H9 (cell line): ENCODE data around the gene ADGRA1. TPM values are rescaled to one million over a fixed set of nuclear protein-coding genes. Genes with fewer than 3 reads are reported as not detected.

Source experiments
- DNase-seq: peaks from one replicate; pipeline ENCODE4 v3.0.0-alpha.2; 2017
- H2AFZ ChIP-seq: one replicate; pipeline ENCODE4 v1.6.1; 2013; ENCODE audit warnings: mild to moderate bottlenecking, low read length, control low read depth, moderate library complexity
- H2AK5ac ChIP-seq: 2 replicates; pipeline ENCODE4 v1.6.1; 2013; ENCODE audit warnings: low read length, control low read depth, mixed read lengths; ENCODE audit not compliant: insufficient read length
- H2BK120ac ChIP-seq: one replicate; pipeline ENCODE4 v1.6.1; 2013; ENCODE audit warnings: low read depth, mild to moderate bottlenecking, low read length, control low read depth, inconsistent platforms; ENCODE audit not compliant: poor library complexity, severe bottlenecking
- H2BK12ac ChIP-seq: 2 replicates; pipeline ENCODE4 v1.6.1; 2013; ENCODE audit warnings: low read length, control low read depth, mixed read lengths, low read depth; ENCODE audit not compliant: insufficient read length
- H2BK15ac ChIP-seq: 2 replicates; pipeline ENCODE4 v1.6.1; 2013; ENCODE audit warnings: low read depth, low read length, control low read depth
- H2BK20ac ChIP-seq: one replicate; pipeline ENCODE4 v1.6.1; 2013; ENCODE audit warnings: low read depth, mild to moderate bottlenecking, low read length, control low read depth, inconsistent platforms; ENCODE audit not compliant: poor library complexity, severe bottlenecking
- H2BK5ac ChIP-seq: 2 replicates; pipeline ENCODE4 v1.6.1; 2013; ENCODE audit warnings: low read length, control low read depth, mixed read lengths; ENCODE audit not compliant: insufficient read length
- H3K14ac ChIP-seq: 2 replicates; pipeline ENCODE4 v1.6.1; 2013; ENCODE audit warnings: low read length, control low read depth; ENCODE audit not compliant: insufficient read depth
- H3K18ac ChIP-seq: 2 replicates; pipeline ENCODE4 v1.6.1; 2013; ENCODE audit warnings: low read depth, mild to moderate bottlenecking, mixed read lengths, low read length, control low read depth; ENCODE audit not compliant: insufficient read length
- H3K23ac ChIP-seq: 2 replicates; pipeline ENCODE4 v1.6.1; 2013; ENCODE audit warnings: low read length, control low read depth, mixed read lengths, low read depth; ENCODE audit not compliant: insufficient read length
- H3K23me2 ChIP-seq: 2 replicates; pipeline ENCODE4 v1.6.1; 2013; ENCODE audit warnings: low read depth, mild to moderate bottlenecking, mixed read lengths, low read length, control low read depth; ENCODE audit not compliant: insufficient read length, poor library complexity, severe bottlenecking
- H3K27ac ChIP-seq: 2 replicates; pipeline ENCODE4 v1.5.1; 2013; ENCODE audit warnings: low read length, control low read depth, mixed read lengths, low read depth; ENCODE audit not compliant: insufficient read length
- H3K27me3 ChIP-seq: 2 replicates; pipeline ENCODE4 v1.6.1; 2013; ENCODE audit warnings: low read length, control low read depth, inconsistent platforms; ENCODE audit not compliant: insufficient read depth
- H3K4ac ChIP-seq: 2 replicates; pipeline ENCODE4 v1.6.1; 2013; ENCODE audit warnings: low read depth, mild to moderate bottlenecking, control low read depth, inconsistent platforms, low read length, moderate library complexity
- H3K4me1 ChIP-seq: 2 replicates; pipeline ENCODE4 v1.6.1; 2013; ENCODE audit warnings: low read length, control low read depth, inconsistent platforms; ENCODE audit not compliant: insufficient read depth
- H3K4me2 ChIP-seq: 2 replicates; pipeline ENCODE4 v1.6.1; 2013; ENCODE audit warnings: low read length, control low read depth, mixed read lengths; ENCODE audit not compliant: insufficient read length, insufficient read depth
- H3K56ac ChIP-seq: 2 replicates; pipeline ENCODE4 v1.6.1; 2013; ENCODE audit warnings: low read depth, mild to moderate bottlenecking, mixed read lengths, low read length, control low read depth; ENCODE audit not compliant: insufficient read length
- H3K79me1 ChIP-seq: 2 replicates; pipeline ENCODE4 v1.6.1; 2013; ENCODE audit warnings: low read depth, mild to moderate bottlenecking, moderate library complexity, low read length, control low read depth, inconsistent platforms; ENCODE audit not compliant: insufficient read depth, poor library complexity, severe bottlenecking
- H3K79me2 ChIP-seq: 2 replicates; pipeline ENCODE4 v1.6.1; 2013; ENCODE audit warnings: low read length, control low read depth, inconsistent platforms; ENCODE audit not compliant: insufficient read depth
- H3K9ac ChIP-seq: 2 replicates; pipeline ENCODE4 v1.6.1; 2013; ENCODE audit warnings: low read length, control low read depth, mixed read lengths; ENCODE audit not compliant: insufficient read length; ENCODE audit errors: extremely low read depth
- H3K9me3 ChIP-seq: one replicate; pipeline ENCODE4 v1.6.1; 2013; ENCODE audit warnings: low read depth, low read length, inconsistent platforms; ENCODE audit not compliant: control insufficient read depth
- H3T11ph ChIP-seq: one replicate; pipeline ENCODE4 v1.6.1; 2013; ENCODE audit warnings: mild to moderate bottlenecking, low read length, control low read depth, inconsistent platforms
- H4K20me1 ChIP-seq: one replicate; pipeline ENCODE4 v1.6.1; 2013; ENCODE audit not compliant: control insufficient read depth, insufficient read length, insufficient read depth
- H4K5ac ChIP-seq: 2 replicates; pipeline ENCODE4 v1.6.1; 2013; ENCODE audit warnings: low read depth, mild to moderate bottlenecking, mixed read lengths, low read length, control low read depth; ENCODE audit not compliant: insufficient read length
- H4K8ac ChIP-seq: replicated peaks from 2 replicates; pipeline ENCODE4 v1.6.1; 2013; ENCODE audit warnings: low read length, control low read depth, mixed read lengths, low read depth; ENCODE audit not compliant: insufficient read length
- H4K91ac ChIP-seq: 2 replicates; pipeline ENCODE4 v1.6.1; 2013; ENCODE audit warnings: low read depth, mild to moderate bottlenecking, moderate library complexity, mixed read lengths, low read length, control low read depth; ENCODE audit not compliant: insufficient read length
- H3K27ac Mint-ChIP-seq, 3 experiments: 2 replicates in 2 of 3; 3 replicates in 1 of 3; pipeline ENCODE4 v1.8.0; 2020 to 2021; ENCODE audit warnings: mixed read lengths in 3 of 3, mild to moderate bottlenecking in 1 of 3, moderate library complexity in 1 of 3
- H3K27me3 Mint-ChIP-seq: 2 replicates; pipeline ENCODE4 v1.8.0; 2021; ENCODE audit warnings: low read depth, mild to moderate bottlenecking, moderate library complexity, mixed read lengths
- H3K36me3 Mint-ChIP-seq, 3 experiments: 2 replicates in 2 of 3; 3 replicates in 1 of 3; pipeline ENCODE4 v1.8.0; 2020 to 2021; ENCODE audit warnings: low read depth in 3 of 3, mixed read lengths in 3 of 3; ENCODE audit not compliant: insufficient read depth in 1 of 3
- H3K4me1 Mint-ChIP-seq, 2 experiments: 2 replicates each; pipeline ENCODE4 v1.8.0; 2020; ENCODE audit warnings: mixed read lengths in 2 of 2
- H3K4me3 Mint-ChIP-seq, 2 experiments: 2 replicates in 1 of 2; 3 replicates in 1 of 2; pipeline ENCODE4 v1.8.0; 2020 to 2021; ENCODE audit warnings: mild to moderate bottlenecking in 2 of 2, mixed read lengths in 2 of 2, moderate library complexity in 1 of 2
- H3K9me3 Mint-ChIP-seq, 2 experiments: 2 replicates in 1 of 2; 3 replicates in 1 of 2; pipeline ENCODE4 v1.8.0; 2020; ENCODE audit warnings: mild to moderate bottlenecking in 2 of 2, mixed read lengths in 2 of 2, moderate library complexity in 1 of 2
- CTCF ChIP-seq: fragments of 200-600 bp; sonication (generic); conservative IDR thresholded peaks from 3 replicates; pipeline ENCODE4 v1.8.0; 2021; ENCODE audit warnings: antibody characterized with exemption, mild to moderate bottlenecking
- WGBS: extraction: QIAGEN DNeasy Blood & Tissue Kit; methylation state at CpG from one replicate; pipeline ENCODE4 v1.1.7; 2013; ENCODE audit warnings: missing lambda C conversion rate, low lambda C conversion rate, mixed read lengths; ENCODE audit not compliant: insufficient read length; ENCODE audit errors: extremely low coverage; 5-methylcytosine and 5-hydroxymethylcytosine counted together
- total RNA-seq: library from RNA; stranded (reverse); gene quantifications from 2 replicates; pipeline ENCODE4 v1.2.1, GENCODE V29; 2021

ADGRA1 gene
- total RNA-seq, 1 experiment from 2014 or later: 0.11 TPM

GRCh38 chr10:133104068-133104962 lies 16.6 kb downstream of the ADGRA1 start:
- Histone ChIP-seq H3K23me2 (no peaks in the 10 kb centered on the region), H2BK20ac (no peak overlapping the region), H3K9ac (no peak overlapping the region), H3K56ac (no peak overlapping the region), H4K20me1 (no peaks in the 10 kb centered on the region), H2BK5ac (no peak overlapping the region), H3K4ac (no peak overlapping the region), H2AK5ac (no peak overlapping the region), H3K4me2 (no peak overlapping the region), H2BK12ac (no peak overlapping the region), H3K79me2 (no peaks in the 10 kb centered on the region), H2BK120ac (no peak overlapping the region), H4K91ac (no peak overlapping the region), H3K23ac (no peak overlapping the region), H3K4me1 (no peaks in the 10 kb centered on the region), H2AFZ (no peak overlapping the region), H3K79me1 (no peaks in the 10 kb centered on the region), H2BK15ac (no peak overlapping the region), H4K8ac (no peak overlapping the region), H4K5ac (no peak overlapping the region), H3T11ph (no peak overlapping the region), H3K14ac (no peak overlapping the region; the same call in 1 of the 2 replicates), H3K27ac (no peak overlapping the region), H3K18ac (no peak overlapping the region), H3K9me3 (peaks cover 10% of the 10 kb centered on the region), H3K27me3 (no peaks in the 10 kb centered on the region)
- TF ChIP-seq CTCF: no peak
- Mint-ChIP-seq H3K36me3 (peaks cover 2 to 20% (median 7%) of the 10 kb centered on the region in 3 experiments; a peak in 6 of 7 replicates), H3K9me3 (peaks cover 17 to 27% of the 10 kb centered on the region in 2 experiments), H3K27ac (no peak overlapping the region), H3K4me1 (peaks cover 18 to 42% of the 10 kb centered on the region in 2 experiments), H3K27me3 (peaks cover 8% of the 10 kb centered on the region), H3K4me3 (no peak overlapping the region)
- no CpG with 5 or more reads among the region's 40 CpGs for WGBS
- DNase-seq: no peak
